ENCODE results near the gene NOSIP.

Gene NOSIP

GRCh38 chr19:49557641-49558325, 22.6 kb downstream of the NOSIP start:
- no peak overlapping the region for H3K27ac ChIP-seq
- TF ChIP-seq CTCF (conservative IDR thresholded peaks at IDR 0.05) (no peak), ZFX (IDR thresholded peaks at IDR 0.05) (no peak)

GRCh38 chr19:49556412-49557398, 23.7 kb downstream of the NOSIP start:
- H3K27ac ChIP-seq = no peak overlapping the region
- TF ChIP-seq CTCF (conservative IDR thresholded peaks at IDR 0.05) = no peak
- TF ChIP-seq ZFX (IDR thresholded peaks at IDR 0.05) = no peak

- TF ChIP-seq ZFX (IDR thresholded peaks at IDR 0.05) = no peak
- no peak for TF ChIP-seq CTCF (conservative IDR thresholded peaks at IDR 0.05)
- H3K27ac ChIP-seq = no peak overlapping the region
Observed at GRCh38 chr19:49555600-49556411, 24.6 kb downstream of the NOSIP start.

GRCh38 chr19:49554701-49555181, 25.6 kb downstream of the NOSIP start:
- no peak overlapping the region for H3K27ac ChIP-seq
- TF ChIP-seq CTCF (conservative IDR thresholded peaks at IDR 0.05) (no peak), ZFX (IDR thresholded peaks at IDR 0.05) (no peak)

GRCh38 chr19:49553451-49554271, 26.7 kb downstream of the NOSIP start:
- TF ChIP-seq ZFX (IDR thresholded peaks at IDR 0.05) (no peak), CTCF (conservative IDR thresholded peaks at IDR 0.05) (no peak)
- H3K27ac ChIP-seq = no peak overlapping the region

GRCh38 chr19:49552749-49553148, 27.6 kb downstream of the NOSIP start:
- TF ChIP-seq ZFX (IDR thresholded peaks at IDR 0.05) = no peak
- no peak for TF ChIP-seq CTCF (conservative IDR thresholded peaks at IDR 0.05)
- no peak overlapping the region for H3K27ac ChIP-seq

Data from C4-2B (cell line).